ENCODE measurements around the gene LITAFD. TPM values are rescaled to one million over a fixed set of nuclear protein-coding genes. Genes with fewer than 3 reads are reported as not detected.
"Not testable (repeated sequence)": the region's sequence is repeated elsewhere in the genome, so short reads cannot be mapped to it uniquely, and the experiment has no call there.

LITAFD gene
- total RNA-seq, 2 experiments from 2014 or later, result not detected

- POLR2A ChIA-PET, result interaction anchor here (1.0 to 2.3 kb wide), 8 partner anchors 8 to 224 kb away, joined by 3 to 15 read pairs (median 6); partner anchors contain the start of genes HAPSTR1 and PMM2
- CTCF ChIA-PET, result interaction anchor here (0.6 to 2.0 kb wide), 5 partner anchors 12 to 1871 kb away, joined by 3 to 7 read pairs (median 5); no protein-coding TSS in a partner anchor
These were observed 14.2 kb upstream of the LITAFD start for GRCh38 chr16:8867932-8868415.

DNA sequence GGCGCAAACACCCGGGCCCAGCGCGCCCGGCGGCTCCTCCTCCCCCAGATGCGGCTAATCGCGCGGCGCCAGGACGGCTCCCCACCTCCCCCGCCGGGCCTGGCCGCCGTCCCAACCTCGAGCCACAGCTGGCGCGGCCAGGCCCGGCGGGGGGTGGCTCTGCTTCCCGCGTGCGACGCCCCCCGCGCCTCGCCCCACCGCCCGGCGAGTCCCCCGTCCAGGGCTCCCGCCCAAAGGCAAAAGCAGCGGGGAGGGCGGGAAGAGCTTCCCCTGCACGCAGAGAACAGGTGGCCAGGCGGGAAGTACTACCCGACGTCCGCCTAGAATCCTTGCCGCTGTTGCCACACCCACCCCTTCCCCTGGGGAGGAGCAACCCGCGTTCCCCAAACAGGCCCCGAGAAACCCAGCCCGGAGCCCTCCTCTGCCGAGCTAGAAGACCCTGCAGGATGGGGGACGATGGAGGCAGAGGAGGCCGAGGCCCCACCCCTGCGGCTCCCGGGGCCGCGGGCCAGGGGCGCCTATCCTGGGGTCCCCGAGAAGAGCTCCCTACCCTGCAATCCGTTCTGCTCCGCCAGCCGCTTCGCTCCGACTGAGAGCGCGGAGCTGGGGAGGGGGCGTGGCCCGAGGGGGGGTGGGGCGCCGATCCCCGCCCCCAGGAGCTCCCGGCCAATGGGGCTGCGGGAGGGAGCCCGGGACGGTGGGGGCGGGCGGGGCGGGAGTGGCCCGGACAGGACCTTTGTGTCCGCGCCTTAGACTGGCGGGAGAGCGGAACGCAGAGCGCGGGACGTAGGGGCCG, 13.5 kb upstream of the LITAFD start, which contains the start of gene CARHSP1:
Gene CARHSP1 (minus strand): TSS at position 591 of the 796 bp plus-strand sequence. CDS start 9,678 bp downstream, outside the sequence.
- POLR2A ChIA-PET, result interaction anchor here (0.6 to 2.3 kb wide), 15 partner anchors 8 to 246 kb away, joined by 3 to 15 read pairs (median 4); partner anchors contain the start of genes HAPSTR1, PMM2, TMEM186 and USP7
- CTCF ChIA-PET, result interaction anchor here (0.6 to 2.0 kb wide), 6 partner anchors 12 to 1870 kb away, joined by 3 to 7 read pairs (median 4); no protein-coding TSS in a partner anchor

DNA sequence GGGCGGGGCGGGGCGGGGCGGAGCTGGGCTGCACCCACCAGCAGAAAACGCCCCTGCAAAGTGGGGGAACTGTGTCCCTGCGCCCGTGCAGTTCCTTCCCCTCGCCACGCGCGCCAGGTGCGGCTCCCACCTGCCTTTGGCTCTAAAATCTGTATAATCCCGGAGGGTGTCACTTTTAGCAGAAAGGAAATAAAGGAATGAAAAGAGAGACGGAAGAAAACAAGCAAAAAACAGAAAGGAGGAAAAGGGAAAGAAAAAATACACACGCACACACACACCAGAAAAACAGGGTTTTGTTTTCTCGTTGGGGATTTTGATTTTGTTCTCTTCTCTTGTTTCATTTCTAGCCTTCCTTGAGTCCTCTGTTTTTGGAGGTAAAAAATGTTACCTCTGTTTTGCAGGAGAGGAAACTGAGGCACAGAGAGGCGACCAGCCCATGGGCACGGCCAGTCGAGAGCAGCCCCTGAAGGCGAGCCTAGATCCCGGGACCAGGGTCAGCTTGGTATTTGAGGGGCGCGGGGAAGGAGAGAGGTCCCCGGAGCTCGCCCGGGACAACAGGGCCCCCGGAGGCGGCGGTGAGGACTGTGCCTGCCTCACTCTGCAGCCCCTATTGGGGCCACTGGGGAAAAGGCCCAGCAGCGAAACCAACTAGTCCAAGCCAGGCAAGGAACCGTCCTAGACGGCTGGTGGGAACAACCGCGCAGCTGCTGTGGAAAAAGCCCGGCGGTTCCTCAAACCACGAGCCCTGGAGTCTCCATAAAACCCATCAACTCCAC, 12.8 kb upstream of the LITAFD start:
- ChIA-PET CTCF (interaction anchor here (0.6 to 2.0 kb wide), 6 partner anchors 11 to 214 kb away, joined by 3 to 7 read pairs (median 4); no protein-coding TSS in a partner anchor), POLR2A (interaction anchor here (0.6 to 2.3 kb wide), 14 partner anchors 9 to 247 kb away, joined by 3 to 15 read pairs (median 5); partner anchors contain the start of genes HAPSTR1, TMEM186 and USP7)

GRCh38 chr16:8869988-8870241, 12.2 kb upstream of the LITAFD start:
- CTCF ChIA-PET, result interaction anchor here (0.7 kb wide), 1 partner anchor 11 kb away, joined by 3 read pairs; no protein-coding TSS in a partner anchor
- POLR2A ChIA-PET, result not testable (repeated sequence)

DNA sequence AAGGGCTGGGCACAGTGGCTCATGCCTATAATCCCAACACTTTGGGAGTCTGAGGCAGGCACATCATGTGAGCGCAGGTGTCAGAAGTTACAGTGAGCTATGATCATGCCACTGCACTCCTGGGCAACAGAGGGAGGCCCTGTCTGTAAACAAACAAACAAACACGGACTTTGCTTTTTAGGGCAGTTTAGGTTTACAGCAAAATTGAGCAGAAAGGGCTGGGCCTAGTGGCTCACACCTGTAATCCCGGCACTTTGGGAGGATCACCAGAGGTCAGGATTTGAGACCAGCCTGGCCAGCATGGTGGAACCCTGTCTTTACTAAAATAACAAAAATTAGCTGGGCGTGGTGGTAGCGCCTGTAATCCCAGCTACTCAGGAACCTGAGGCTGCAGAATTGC, 10.1 kb upstream of the LITAFD start:
- ChIA-PET CTCF (interaction anchor here (1.2 kb wide), 1 partner anchor 305 kb away, joined by 4 read pairs; no protein-coding TSS in a partner anchor), POLR2A (no interaction called here)

DNA sequence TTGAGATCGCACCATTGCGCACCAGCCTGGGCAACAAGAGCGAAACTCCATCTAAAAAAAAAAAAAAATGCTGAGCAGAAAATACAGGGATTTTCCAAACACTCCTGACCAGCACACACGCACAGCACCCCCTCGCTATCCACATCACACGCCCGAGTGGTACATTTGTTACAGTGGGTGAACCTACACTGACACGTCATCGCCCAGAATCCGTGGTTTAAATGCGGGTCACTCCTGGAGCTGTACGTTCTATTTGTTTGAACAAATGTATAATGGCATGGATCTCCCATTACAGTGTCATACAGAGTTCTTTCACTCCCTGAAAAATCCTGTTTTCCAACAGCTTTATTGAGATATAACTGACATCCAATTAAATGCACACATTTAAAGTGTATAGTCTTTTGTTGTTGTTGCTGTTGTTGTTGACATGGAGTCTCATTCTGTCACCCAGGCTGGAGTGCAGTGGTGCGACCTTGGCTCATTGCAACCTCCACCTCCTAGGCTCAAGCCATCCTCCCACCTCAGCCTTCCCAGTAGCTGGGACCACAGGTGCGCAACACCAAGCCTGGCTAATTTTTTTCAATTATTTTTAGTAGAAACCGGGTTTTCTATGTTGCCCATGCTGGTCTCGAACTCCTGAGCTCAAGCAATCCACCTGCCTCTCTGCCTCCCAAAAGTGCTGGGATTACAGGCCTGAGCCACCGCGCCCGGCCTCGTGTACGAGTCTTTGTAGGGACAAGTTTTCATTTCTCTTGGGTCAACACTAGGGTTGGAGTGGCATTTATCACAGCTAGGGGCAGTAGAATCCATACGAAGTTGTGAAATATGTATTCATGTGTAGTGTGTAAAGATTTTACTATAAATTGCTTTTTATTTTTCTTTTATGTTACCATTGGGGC, 8.9 kb upstream of the LITAFD start:
- POLR2A ChIA-PET, result no interaction called here
- CTCF ChIA-PET, result interaction anchor here (0.6 to 1.5 kb wide), 5 partner anchors 13 to 262 kb away, joined by 3 to 4 read pairs (median 3); no protein-coding TSS in a partner anchor

GRCh38 chr16:8873866-8874195, 8.3 kb upstream of the LITAFD start:
- CTCF ChIA-PET, result interaction anchor here (0.7 to 1.5 kb wide), 5 partner anchors 11 to 261 kb away, joined by 3 to 4 read pairs (median 3); no protein-coding TSS in a partner anchor
- POLR2A ChIA-PET, result not testable (repeated sequence)

- POLR2A ChIA-PET, result no interaction called here
- CTCF ChIA-PET, result interaction anchor here (1.2 to 1.5 kb wide), 2 partner anchors 10 to 90 kb away, joined by 3 to 4 read pairs; no protein-coding TSS in a partner anchor
These were observed 7.8 kb upstream of the LITAFD start for GRCh38 chr16:8874388-8874787.

GRCh38 chr16:8875317-8875716, 6.8 kb upstream of the LITAFD start:
- POLR2A ChIA-PET, CTCF ChIA-PET: not testable (repeated sequence)

DNA sequence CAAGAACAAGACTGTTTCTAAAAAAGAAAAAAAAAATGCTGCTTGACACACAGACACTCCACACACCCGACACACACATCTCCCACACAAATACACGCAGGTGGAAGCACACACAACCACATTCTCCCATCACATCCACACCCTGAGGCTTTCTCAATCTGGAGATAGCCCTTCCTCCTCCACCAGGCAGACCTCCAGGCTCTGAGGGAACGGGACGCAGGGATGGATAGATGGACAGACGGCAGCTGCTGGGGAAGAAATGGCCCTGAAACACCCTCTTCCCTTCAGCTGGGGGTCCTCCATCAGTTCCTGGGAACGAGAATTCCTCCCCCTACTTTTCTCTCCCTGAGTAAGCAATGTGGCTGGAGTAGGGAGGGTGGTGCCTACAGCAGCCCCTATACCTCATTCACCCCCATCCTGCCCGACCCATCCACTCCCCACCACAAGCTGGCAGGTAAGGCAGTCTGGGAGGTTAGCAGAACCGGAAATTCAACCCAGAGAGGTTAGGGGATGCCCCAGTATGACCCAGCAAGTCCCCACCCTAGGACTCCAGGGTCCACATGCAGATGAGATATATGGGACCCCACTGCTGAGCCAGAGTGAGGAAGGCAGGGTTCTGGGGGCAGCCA, 4.1 kb upstream of the LITAFD start:
- CTCF ChIA-PET, result interaction anchor here (0.7 to 1.0 kb wide), 2 partner anchors 261 to 294 kb away, joined by 3 read pairs; no protein-coding TSS in a partner anchor

GRCh38 chr16:8878523-8878911, 3.6 kb upstream of the LITAFD start:
- ChIA-PET CTCF (interaction anchor here (0.7 to 1.0 kb wide), 2 partner anchors 260 to 294 kb away, joined by 3 read pairs; no protein-coding TSS in a partner anchor), POLR2A (interaction anchor here (0.8 to 1.5 kb wide), 2 partner anchors 10 to 48 kb away, joined by 3 to 4 read pairs; partner anchors contain the start of gene CARHSP1)

More for the DNA sequence above, 4.1 kb upstream of the LITAFD start:
- POLR2A ChIA-PET, result interaction anchor here (1.5 kb wide), 1 partner anchor 9 kb away, joined by 4 read pairs; the partner anchor contains the start of gene CARHSP1

DNA sequence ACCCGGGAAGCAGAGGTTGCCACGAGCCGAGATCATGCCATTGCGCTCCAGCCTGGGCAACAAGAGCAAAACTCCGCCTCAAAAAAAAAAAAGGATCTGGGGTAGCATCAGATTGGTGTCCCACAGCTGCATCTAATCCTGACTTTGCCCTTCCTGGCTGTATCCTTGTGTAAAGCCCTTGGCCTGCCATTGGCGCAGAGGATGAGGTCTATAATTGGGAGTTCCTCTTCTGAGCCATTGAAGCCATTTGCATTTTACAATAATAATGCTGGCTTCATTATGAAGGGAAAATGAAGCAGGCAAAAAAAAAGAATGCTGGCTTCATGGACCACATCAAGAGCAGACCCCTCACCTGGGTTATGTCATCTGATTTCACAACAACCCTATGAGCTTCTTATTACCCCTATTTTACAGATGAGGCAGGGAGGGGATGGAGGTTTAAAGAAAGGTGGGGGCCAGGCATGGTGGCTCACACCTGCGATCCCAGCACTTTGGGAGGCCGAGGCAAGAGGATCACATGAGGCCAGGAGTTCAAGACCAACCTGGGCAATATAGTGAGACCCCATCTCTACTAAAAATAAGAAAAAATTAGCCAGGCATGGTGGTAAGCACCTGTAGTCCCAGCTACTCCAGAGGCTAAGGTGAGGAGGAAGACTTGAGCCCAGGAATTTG, 1.2 kb upstream of the LITAFD start:
- ChIA-PET POLR2A (no interaction called here), CTCF (interaction anchor here (0.6 to 2.4 kb wide), 28 partner anchors 9 to 313 kb away, joined by 3 to 19 read pairs (median 4); partner anchors contain the start of genes CARHSP1, PMM2 and TMEM186)

GRCh38 chr16:8882725-8883377, 700 bp downstream of the LITAFD start:
- ChIA-PET CTCF (interaction anchor here (0.8 kb wide), 1 partner anchor 316 kb away, joined by 3 read pairs; no protein-coding TSS in a partner anchor), POLR2A (no interaction called here)

DNA sequence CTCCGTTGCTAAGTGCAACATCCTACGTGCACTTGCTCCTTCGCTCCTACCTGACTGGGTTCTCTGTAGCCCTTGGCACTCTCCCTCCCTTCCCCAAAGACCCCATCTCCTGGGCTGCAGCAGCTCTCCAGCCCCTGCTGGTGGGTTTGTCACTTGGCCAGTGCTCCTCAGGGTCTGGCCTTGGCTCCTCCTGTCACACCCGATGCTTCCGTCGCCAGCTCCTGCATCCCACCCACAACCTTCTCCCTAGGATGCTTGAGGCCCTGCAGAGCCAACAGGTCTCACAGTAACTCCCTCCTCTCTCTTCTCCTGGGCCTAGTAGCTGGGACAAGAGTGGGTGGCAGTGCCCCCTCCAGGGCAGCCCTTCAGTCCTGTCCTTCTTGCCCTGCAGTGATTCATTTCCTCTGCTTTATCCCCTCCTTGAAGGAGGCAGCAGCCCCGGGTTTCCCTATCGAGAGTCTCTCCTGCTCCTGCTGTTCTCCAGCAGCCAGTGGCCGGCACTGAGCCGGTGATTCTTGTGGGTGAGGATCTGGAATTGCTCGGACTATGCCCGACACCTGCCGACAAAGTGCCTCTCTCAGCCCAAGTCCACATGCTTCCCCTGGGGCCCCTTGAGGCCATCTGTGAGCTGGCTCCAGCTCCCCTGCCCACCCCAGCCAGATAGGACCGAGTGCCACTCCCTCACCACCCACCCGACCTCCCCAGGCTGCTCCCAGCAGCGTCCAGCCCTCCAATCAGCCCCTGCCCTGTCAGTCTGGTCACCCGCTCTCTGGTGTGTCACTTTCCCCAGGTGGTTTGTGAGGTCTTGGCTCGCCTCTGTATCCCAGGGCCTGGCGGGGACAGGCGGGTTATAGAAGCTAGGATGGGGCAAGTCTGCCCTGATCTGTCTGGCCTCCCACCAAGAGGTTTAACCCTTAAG, 3.8 kb downstream of the LITAFD start:
- POLR2A ChIA-PET, result no interaction called here
- CTCF ChIA-PET, result interaction anchor here (0.6 to 1.6 kb wide), 3 partner anchors 12 to 239 kb away, joined by 3 to 4 read pairs (median 4); no protein-coding TSS in a partner anchor

DNA sequence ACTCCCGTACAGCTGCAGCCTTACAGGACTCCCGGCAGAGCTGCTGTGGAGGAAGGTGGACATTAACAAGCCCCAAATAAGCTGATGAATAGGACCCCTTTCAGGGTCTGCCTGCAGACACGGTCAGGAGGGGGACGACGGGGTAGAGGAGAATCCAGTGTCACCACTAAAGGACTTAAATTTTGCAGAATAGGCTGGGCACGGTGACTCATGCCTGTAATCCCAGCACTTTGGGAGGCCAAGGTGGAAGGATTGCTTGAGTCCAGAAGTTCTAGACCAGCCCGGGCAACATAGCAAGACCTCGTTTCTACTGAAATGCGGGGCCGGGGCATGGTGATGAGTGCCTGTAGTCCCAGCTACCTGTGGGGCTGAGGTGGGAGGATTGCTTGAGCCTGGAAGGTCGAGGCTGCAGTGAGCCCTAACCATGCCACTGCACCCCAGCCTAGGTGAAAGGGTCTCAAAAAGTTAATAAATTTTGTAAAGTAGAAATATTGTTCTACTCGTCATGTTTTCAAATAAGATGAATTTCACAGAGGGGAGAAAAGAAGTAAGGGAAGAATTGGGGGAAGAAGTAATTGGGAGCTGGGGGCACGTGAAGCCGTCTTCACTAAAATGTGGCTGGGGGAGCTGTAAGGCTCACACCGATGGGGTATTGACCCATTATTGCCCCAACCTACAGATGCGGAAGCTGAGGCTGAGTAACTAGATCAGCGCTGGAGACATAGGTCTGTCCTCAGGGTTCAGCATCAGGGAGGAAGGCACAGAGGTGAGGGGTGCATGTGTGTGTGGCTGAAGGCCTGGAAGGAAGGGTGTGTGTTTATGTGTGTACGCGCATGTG, 4.7 kb downstream of the LITAFD start:
- ChIA-PET CTCF (interaction anchor here (0.6 to 1.6 kb wide), 2 partner anchors 13 to 50 kb away, joined by 3 to 4 read pairs; no protein-coding TSS in a partner anchor), POLR2A (no interaction called here)

All from activated CD8-positive, alpha-beta memory T cell treated with anti-CD3 and anti-CD28 coated beads for 36 hours (primary cell).